IPS-NIHi11 (cell line): ENCODE data around the gene AMELX.

Experiments
- DNase-seq: peaks from one replicate; pipeline ENCODE4 v3.0.0; 2012; ENCODE audit warnings: mixed read lengths, low spot score

The AMELX gene

GRCh38 chrX:11309220-11309619 is 16.0 kb downstream of the AMELX start:
- no peak for DNase-seq

GRCh38 chrX:11311706-11312105 is 18.5 kb downstream of the AMELX start:
- no peak for DNase-seq

GRCh38 chrX:11319806-11320520 is 26.8 kb downstream of the AMELX start:
- DNase-seq: no peak

- DNase-seq: no peak
Observed at GRCh38 chrX:11321986-11322385, 28.8 kb downstream of the AMELX start.

- DNase-seq: no peak
Observed at GRCh38 chrX:11328134-11328533, 34.9 kb downstream of the AMELX start.

GRCh38 chrX:11329021-11329420 is 35.8 kb downstream of the AMELX start:
- no peak for DNase-seq

GRCh38 chrX:11331788-11332187 is 38.6 kb downstream of the AMELX start:
- no peak for DNase-seq

GRCh38 chrX:11334165-11334564 is 41.0 kb downstream of the AMELX start:
- no peak for DNase-seq

- no peak for DNase-seq
Observed at GRCh38 chrX:11336201-11336600, 43.0 kb downstream of the AMELX start.

- DNase-seq: no peak
Observed at GRCh38 chrX:11337292-11338009, 44.2 kb downstream of the AMELX start.

GRCh38 chrX:11341274-11342201 is 48.3 kb downstream of the AMELX start:
- no peak for DNase-seq

- DNase-seq: no peak
Observed at GRCh38 chrX:11342673-11343072, 49.5 kb downstream of the AMELX start.

- no peak for DNase-seq
Observed at GRCh38 chrX:11346121-11346682, 53.0 kb downstream of the AMELX start.

- no peak for DNase-seq
Observed at GRCh38 chrX:11347300-11347699, 54.1 kb downstream of the AMELX start.

GRCh38 chrX:11349020-11349419 is 55.8 kb downstream of the AMELX start:
- no peak for DNase-seq

- no peak for DNase-seq
Observed at GRCh38 chrX:11349661-11350337, 56.6 kb downstream of the AMELX start.
